NCI-H510A treated with DMSO at 0.1 percent for 48 hours (cell line): ENCODE data around the gene TBC1D10B.
"Not testable (repeated sequence)": the region's sequence is repeated elsewhere in the genome, so short reads cannot be mapped to it uniquely, and the experiment has no call there.

Source experiments
- DNase-seq: peaks from one replicate; lab custom pipeline; 2025; lab: John Stamatoyannopoulos, UW

TBC1D10B gene

GRCh38 chr16:30397776-30398660 lies 27.7 kb upstream of the TBC1D10B start:
- no peak for DNase-seq

GRCh38 chr16:30397056-30397455 lies 26.8 kb upstream of the TBC1D10B start:
- DNase-seq, result no peak

- not testable (repeated sequence) for DNase-seq
Measured at GRCh38 chr16:30396627-30397026, 26.3 kb upstream of the TBC1D10B start.

GRCh38 chr16:30395992-30396585 lies 25.8 kb upstream of the TBC1D10B start:
- DNase-seq, result peak; percentile 50

GRCh38 chr16:30395155-30395991 lies 25.1 kb upstream of the TBC1D10B start, which contains the start of gene ZNF48:
TSS of gene ZNF48 (plus strand) at chr16:30395420. CDS start at chr16:30395795, 375 bp downstream.
- peak; percentile 93 for DNase-seq

- peak; percentile 70 for DNase-seq
Measured at GRCh38 chr16:30394592-30395154, 24.4 kb upstream of the TBC1D10B start.

- DNase-seq, result no peak
Measured at GRCh38 chr16:30383521-30383920, 13.2 kb upstream of the TBC1D10B start.

- DNase-seq, result peak; percentile 30
Measured at GRCh38 chr16:30382111-30382881, 12.0 kb upstream of the TBC1D10B start, which contains the start of gene SEPTIN1. TSS of gene SEPTIN1 (minus strand) at chr16:30382561. CDS start at chr16:30382542, 19 bp downstream.

GRCh38 chr16:30381291-30382041 lies 11.2 kb upstream of the TBC1D10B start:
- DNase-seq, result peak; percentile 26

GRCh38 chr16:30380803-30381208 lies 10.5 kb upstream of the TBC1D10B start:
- DNase-seq, result no peak

GRCh38 chr16:30380072-30380802 lies 9.9 kb upstream of the TBC1D10B start:
- DNase-seq, result no peak

GRCh38 chr16:30379158-30379783 lies 9.0 kb upstream of the TBC1D10B start:
- no peak for DNase-seq

GRCh38 chr16:30378236-30379157 lies 8.2 kb upstream of the TBC1D10B start:
- DNase-seq, result peak; percentile 97

GRCh38 chr16:30377812-30378235 lies 7.5 kb upstream of the TBC1D10B start:
- peak; percentile 92 for DNase-seq

GRCh38 chr16:30377050-30377811 lies 6.9 kb upstream of the TBC1D10B start:
- no peak for DNase-seq

GRCh38 chr16:30376461-30376902 lies 6.2 kb upstream of the TBC1D10B start:
- DNase-seq, result no peak

- no peak for DNase-seq
Measured at GRCh38 chr16:30375864-30376263, 5.6 kb upstream of the TBC1D10B start.
